ENCODE data around the gene PRKG1.

- TF ChIP-seq CTCF (conservative IDR thresholded peaks at IDR 0.05; ENCODE audit: low read depth, low read length) (no peak), POLR2A (IDR thresholded peaks at IDR 0.05; ENCODE audit: low read depth, low read length) (no peak), ELK1 (IDR thresholded peaks at IDR 0.05; ENCODE audit: borderline replicate concordance, low read depth, low read length) (no peak), MAFK (IDR thresholded peaks at IDR 0.05; ENCODE audit: low read depth, low read length) (no peak), RFX5 (IDR thresholded peaks at IDR 0.05; ENCODE audit: low read depth, low read length) (no peak), RAD21 (IDR thresholded peaks at IDR 0.05; ENCODE audit: low read length) (no peak), RCOR1 (IDR thresholded peaks at IDR 0.05; ENCODE audit: insufficient replicate concordance, low read length) (no peak), BHLHE40 (IDR thresholded peaks at IDR 0.05; ENCODE audit: low read depth, low read length) (no peak), SMC3 (IDR thresholded peaks at IDR 0.05; ENCODE audit: low read depth, low read length) (no peak), MAZ (IDR thresholded peaks at IDR 0.05; ENCODE audit: borderline replicate concordance, low read depth, low read length) (no peak), USF2 (IDR thresholded peaks at IDR 0.05; ENCODE audit: low read depth, low read length) (no peak), CHD1 (IDR thresholded peaks at IDR 0.05; ENCODE audit: low read depth, low read length) (no peak)
These were observed 319.8 kb downstream of the PRKG1 start for GRCh38 chr10:51394039-51394438.
